22Rv1 (cell line): ENCODE results near the gene B9D1.

Experiments used
- ZFX ChIP-seq: fragments of 450-650 bp; IDR thresholded peaks from 2 replicates; pipeline ENCODE4 v1.6.1; 2017; ENCODE audit warnings: antibody characterized with exemption, borderline replicate concordance
- TF ChIP-seq, protein P1 (sequence below): fragments of 450-650 bp; IDR thresholded peaks from 2 replicates; pipeline ENCODE4 v1.5.1; 2017; ENCODE audit warnings: mild to moderate bottlenecking

DNA sequence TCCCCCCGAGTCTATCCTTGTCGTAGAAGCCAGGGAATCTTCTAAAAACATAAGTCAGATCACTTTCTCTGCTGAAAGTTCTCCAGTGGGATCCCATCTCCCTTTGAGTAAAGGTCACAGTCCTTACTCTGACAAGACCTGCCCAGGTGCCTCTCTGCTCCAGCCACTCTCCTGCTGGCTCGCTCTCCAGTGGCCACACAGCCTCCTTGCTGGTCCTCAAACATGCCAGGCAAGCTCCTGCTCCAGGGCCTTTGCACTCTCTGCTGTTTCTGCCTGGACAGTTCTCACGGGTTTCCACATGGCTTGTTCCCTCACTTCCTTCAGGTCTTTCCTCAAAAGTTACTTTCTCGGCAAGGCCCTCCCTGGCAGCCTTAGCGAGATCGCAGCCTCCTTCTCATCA, 3.4 kb downstream of the B9D1 start:
- TF ChIP-seq, protein P1, sequence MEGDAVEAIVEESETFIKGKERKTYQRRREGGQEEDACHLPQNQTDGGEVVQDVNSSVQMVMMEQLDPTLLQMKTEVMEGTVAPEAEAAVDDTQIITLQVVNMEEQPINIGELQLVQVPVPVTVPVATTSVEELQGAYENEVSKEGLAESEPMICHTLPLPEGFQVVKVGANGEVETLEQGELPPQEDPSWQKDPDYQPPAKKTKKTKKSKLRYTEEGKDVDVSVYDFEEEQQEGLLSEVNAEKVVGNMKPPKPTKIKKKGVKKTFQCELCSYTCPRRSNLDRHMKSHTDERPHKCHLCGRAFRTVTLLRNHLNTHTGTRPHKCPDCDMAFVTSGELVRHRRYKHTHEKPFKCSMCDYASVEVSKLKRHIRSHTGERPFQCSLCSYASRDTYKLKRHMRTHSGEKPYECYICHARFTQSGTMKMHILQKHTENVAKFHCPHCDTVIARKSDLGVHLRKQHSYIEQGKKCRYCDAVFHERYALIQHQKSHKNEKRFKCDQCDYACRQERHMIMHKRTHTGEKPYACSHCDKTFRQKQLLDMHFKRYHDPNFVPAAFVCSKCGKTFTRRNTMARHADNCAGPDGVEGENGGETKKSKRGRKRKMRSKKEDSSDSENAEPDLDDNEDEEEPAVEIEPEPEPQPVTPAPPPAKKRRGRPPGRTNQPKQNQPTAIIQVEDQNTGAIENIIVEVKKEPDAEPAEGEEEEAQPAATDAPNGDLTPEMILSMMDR = no peak
- TF ChIP-seq ZFX = no peak
